GM21576 (cell line): ENCODE measurements around the gene GRPEL1.
"Not testable (repeated sequence)": the region's sequence is repeated elsewhere in the genome, so short reads cannot be mapped to it uniquely, and the experiment has no call there.

Experiments
- ATAC-seq: cut with Tn5 transposase; IDR thresholded peaks from one replicate; pipeline ENCODE4 v1.9.1; 2021; ENCODE audit warnings: mild to moderate bottlenecking, moderate library complexity; ENCODE audit not compliant: unreplicated experiment

GRPEL1 gene

GRCh38 chr4:7094916-7095315 is 27.1 kb upstream of the GRPEL1 start:
- ATAC-seq = no peak

- no peak for ATAC-seq
Observed at GRCh38 chr4:7092026-7092425, 24.2 kb upstream of the GRPEL1 start.

DNA sequence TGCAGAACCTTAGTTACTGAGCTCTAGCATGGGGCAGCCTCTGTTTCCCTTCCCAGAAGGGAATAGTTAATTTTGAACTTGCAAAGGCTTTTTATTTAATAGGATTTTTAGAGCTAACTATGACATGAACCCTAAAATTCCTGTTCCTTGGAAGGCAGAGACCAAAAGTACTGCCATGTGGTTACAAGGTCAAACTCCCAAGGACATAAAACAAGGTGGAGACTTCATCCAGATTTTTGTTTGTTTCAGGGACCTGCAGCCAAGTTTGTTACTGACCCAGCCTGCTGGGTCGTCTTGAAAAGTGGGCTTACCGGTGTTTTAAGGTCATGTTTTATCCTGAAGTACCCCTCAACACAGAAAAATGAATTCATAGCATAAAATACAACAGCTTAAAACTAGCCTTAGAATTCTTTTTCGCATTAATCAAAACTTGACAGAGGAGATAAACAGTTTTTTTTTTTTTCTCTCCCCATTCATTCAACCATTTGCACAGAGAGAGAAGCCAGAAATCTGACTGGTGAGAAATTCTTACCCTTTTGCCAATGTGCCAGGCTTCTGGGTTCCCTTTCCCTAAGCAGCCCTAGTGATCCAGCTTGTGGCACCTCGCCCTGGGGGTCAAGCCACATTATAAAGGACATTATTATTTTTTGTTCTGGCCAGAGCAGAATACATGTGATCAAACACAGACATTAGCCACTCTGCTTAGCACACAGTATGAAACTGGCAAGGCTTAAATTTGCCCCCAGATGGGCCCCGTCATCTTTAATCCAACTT is 21.5 kb upstream of the GRPEL1 start:
- no peak for ATAC-seq

GRCh38 chr4:7087036-7087435 is 19.2 kb upstream of the GRPEL1 start:
- ATAC-seq = no peak

GRCh38 chr4:7086384-7086783 is 18.5 kb upstream of the GRPEL1 start:
- no peak for ATAC-seq

GRCh38 chr4:7084564-7084961 is 16.7 kb upstream of the GRPEL1 start:
- ATAC-seq = not testable (repeated sequence)

DNA sequence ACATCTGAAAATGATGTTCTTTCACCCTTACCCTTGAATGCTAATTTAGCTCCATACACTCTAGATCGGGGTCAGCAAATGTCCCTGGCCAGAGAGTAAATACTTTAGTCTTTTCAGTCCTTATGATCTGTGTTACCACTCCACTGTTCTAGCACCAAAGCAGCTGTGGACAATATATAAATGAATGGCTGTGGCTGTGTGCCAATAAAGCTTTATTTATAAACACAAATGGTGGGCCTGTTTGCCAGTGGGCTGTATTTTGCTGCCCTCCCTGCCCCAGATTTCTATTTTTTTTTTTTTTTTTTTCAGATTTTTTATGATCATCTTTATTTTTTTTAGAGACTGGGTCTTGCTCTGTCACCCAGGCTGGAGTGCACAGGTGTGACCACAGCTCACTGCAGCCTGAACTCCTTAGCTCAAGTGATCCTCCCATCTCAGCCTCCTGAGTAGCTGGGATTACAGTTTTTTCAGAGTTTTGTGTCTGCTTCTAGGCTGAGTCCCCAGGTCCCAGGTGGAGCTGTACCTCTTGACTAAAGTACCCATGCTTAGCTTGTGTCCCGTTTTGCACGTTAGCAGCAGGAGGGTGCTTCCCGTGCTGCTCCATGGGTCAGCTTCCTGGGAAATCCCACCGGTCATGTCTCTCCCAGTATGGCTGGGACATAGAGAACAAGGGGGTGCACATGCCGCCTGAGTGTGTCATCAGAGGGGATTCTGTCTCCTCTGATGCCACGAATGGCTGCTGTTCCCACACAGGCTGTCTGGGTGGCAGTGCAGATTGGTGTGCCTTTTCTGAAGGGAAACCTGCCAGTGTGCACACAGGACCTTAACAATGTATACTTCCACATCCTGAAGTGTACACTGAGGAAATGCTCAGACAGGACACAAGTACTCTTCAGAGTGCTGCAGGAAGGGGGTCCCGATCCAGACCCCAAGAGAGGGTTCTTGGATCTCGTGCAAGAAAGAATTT is 16.0 kb upstream of the GRPEL1 start:
- ATAC-seq = no peak

GRCh38 chr4:7079909-7080308 is 12.0 kb upstream of the GRPEL1 start:
- not testable (repeated sequence) for ATAC-seq

DNA sequence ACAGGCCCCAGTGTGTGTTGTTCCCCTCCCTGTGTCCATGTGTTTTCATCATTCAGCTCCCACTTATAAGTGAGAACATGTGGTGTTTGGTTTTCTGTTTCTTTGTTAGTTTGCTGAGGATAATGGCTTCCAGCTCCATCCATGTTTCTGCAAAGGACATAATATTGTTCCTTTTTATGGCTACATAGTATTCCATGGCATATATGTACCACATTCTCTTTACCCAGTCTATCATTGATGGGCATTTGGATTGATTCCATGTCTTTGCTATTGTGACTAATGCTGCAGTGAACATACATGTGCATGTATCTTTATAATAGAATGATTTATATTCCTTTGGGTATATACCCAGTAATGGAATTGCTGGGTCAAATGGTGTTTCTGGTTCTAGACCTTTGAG is 11.6 kb upstream of the GRPEL1 start:
- ATAC-seq = not testable (repeated sequence)

GRCh38 chr4:7078025-7078424 is 10.2 kb upstream of the GRPEL1 start:
- no peak for ATAC-seq

DNA sequence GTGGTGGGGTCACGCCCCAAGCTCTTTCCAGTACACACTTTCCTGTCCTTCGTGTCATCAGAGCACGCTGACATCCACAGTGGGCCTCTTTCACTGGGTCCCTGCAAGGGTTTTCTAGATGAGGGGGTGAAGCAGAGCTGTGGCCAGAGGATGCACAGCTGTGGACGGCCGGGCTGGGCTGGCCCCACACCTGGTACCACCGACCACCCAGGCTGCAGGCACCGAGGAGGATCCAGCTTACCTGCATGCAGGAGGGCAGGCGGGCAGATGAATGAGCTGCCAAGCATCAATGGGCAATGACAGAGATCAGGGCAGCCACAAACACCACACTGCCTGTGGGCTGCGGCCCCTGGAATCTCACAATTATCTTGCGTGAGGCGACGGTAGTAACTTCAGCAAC is 9.5 kb upstream of the GRPEL1 start:
- no peak for ATAC-seq

- ATAC-seq = no peak
Observed at GRCh38 chr4:7076696-7077082, 8.8 kb upstream of the GRPEL1 start.

DNA sequence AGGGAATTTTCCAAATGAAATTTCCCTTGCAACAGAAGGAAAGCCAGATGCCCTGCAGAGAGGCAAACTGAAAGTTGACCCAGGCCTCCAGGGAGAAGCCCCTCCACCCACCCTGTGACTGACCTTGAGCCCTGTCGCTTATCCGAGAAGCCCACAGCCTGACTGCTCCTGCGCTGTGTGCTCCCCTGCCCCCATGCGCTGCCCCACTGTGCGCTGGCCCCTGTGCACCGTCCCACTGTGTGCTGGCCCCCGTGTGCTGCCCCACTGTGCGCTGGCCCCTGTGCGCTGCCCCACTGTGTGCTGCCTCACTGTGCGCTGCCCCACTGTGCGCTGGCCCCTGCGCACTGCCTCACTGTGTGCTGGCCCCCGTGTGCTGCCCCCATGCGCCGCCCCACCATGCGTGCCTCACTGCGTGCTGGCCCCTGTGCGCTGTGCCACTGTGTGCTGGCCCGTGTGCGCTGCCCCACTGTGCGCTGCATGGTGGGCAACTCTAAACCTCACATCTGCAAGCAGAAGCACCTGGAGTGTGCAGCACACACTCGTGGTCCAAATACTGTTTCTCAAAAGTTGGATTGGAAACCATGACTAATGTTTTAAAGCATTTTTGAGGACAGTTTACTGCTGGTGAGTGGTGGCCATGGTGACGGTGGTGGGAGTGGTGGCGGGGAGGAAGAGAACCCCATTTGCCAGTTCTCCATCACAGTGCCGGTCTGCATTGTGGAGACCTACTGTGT is 8.3 kb upstream of the GRPEL1 start:
- no peak for ATAC-seq

DNA sequence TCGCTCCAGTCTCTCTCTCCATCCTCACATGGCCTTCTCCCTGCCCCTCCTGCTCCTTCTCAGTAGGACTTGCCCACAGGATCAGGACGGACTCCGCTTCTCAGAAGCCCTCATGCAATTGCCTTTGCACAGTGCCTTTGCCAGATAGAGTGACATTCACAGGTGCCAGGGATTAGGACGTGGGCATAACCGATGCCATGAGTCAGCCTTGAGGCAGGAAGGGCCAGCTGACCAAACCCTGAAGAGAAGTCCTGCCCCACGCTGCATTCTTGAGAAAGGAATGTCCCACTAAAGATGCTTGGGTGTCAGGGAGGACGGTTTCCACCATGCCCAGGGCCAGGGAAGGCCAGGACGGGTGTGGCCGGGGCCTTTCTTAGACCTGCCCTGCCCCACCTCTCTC is 6.6 kb upstream of the GRPEL1 start:
- no peak for ATAC-seq

DNA sequence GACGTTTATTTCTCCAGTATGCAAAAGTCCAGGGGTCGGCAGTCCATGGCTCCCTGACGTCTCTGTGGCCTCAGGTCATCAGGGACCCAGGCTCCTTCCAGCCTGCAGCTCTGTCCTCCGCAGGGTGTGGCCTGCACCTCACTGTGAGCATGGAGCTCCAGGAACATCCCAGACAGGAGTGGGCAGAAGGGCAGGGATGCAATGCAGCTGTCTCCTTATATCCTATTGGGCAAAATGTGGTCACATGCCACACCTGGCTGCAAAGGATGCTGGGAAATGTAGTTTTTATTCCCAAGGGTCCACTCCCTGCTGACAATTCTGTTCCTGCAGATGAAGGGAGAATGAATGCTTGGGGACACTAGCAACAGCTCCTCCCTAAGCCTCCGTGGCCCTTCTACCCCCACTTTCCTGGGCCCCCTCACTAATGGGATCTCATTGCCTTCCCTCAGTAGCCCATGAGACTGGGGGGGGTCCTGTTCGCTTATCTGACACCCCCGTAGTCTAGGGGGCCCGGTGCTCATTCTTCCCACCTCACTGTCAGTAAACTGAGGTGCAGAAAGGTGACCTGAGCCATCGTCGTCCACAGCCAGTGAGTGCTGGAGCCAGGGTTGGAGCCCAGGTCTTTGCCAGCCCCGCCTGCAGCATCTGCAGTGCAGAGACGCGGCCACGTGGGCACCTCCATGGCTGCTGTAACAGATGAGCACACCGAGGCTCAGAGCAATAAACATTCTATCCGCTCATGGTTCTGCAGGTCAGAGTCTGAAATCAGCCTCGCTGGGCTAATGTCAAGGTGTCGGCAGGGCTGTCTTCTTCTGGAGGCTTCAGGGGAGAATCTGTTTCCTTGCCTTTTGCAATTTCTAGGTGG is 5.9 kb upstream of the GRPEL1 start:
- ATAC-seq = no peak

GRCh38 chr4:7073059-7073458 is 5.2 kb upstream of the GRPEL1 start:
- no peak for ATAC-seq

- ATAC-seq = peak; percentile 33
Observed at GRCh38 chr4:7070729-7071511, 3.1 kb upstream of the GRPEL1 start.

- ATAC-seq = no peak
Observed at GRCh38 chr4:7068883-7069282, 1.0 kb upstream of the GRPEL1 start.

- peak; percentile 13 for ATAC-seq
Observed at GRCh38 chr4:7068279-7068842, 497 bp upstream of the GRPEL1 start.
